HepG2 (cell line): Measurements from ENCODE around the gene RAB9A.

ENCODE experiments used
- ARHGAP35 ChIP-seq: sonication (generic); formaldehyde crosslinking; IDR thresholded peaks from 2 replicates; pipeline ENCODE4 v1.9.0; 2022; ENCODE audit warnings: mild to moderate bottlenecking, inconsistent platforms, moderate library complexity, missing genetic modification reagents, borderline replicate concordance
- ATF3 ChIP-seq: sonication (generic); formaldehyde crosslinking; IDR thresholded peaks from 2 replicates; pipeline ENCODE4 v1.4.0; 2020; ENCODE audit warnings: missing genetic modification reagents
- CTCF ChIP-seq: sonication (generic); formaldehyde crosslinking; IDR thresholded peaks from 2 replicates; pipeline ENCODE4 v1.5.0; 2020; ENCODE audit warnings: mild to moderate bottlenecking, missing genetic modification reagents, moderate library complexity
- HOMEZ ChIP-seq: IDR thresholded peaks from 2 replicates; pipeline ENCODE4 v1.6.1; 2016; ENCODE audit warnings: low read depth
- JUND ChIP-seq: sonication (generic); formaldehyde crosslinking; IDR thresholded peaks from 2 replicates; pipeline ENCODE4 v1.8.0; 2022; ENCODE audit warnings: mild to moderate bottlenecking, missing genetic modification reagents
- KDM1A ChIP-seq: IDR thresholded peaks from 2 replicates; pipeline ENCODE4 v1.6.1; 2016; ENCODE audit warnings: missing compliant biosample characterization
- NR3C1 ChIP-seq: sonication (generic); formaldehyde crosslinking; IDR thresholded peaks from 2 replicates; pipeline ENCODE4 v1.4.0; 2020; ENCODE audit warnings: missing genetic modification reagents
- ZNF232 ChIP-seq: sonication (generic); formaldehyde crosslinking; IDR thresholded peaks from 2 replicates; pipeline ENCODE4 v1.4.0; 2020; ENCODE audit warnings: missing genetic modification reagents, borderline replicate concordance
- ZNF607 ChIP-seq: sonication (generic); formaldehyde crosslinking; IDR thresholded peaks from 2 replicates; pipeline ENCODE4 v1.5.1; 2020; ENCODE audit warnings: missing genetic modification reagents, mild to moderate bottlenecking, borderline replicate concordance

GRCh38 chrX:13667919-13668318 lies 21.0 kb upstream of the RAB9A start:
- TF ChIP-seq CTCF (no peak), ZNF607 (no peak), ATF3 (CRISPR knock-in tag) (no peak), ZNF232 (CRISPR knock-in tag) (no peak), JUND (CRISPR knock-in tag) (no peak), ARHGAP35 (CRISPR knock-in tag) (no peak), NR3C1 (CRISPR knock-in tag) (no peak), HOMEZ (CRISPR knock-in tag) (no peak), KDM1A (CRISPR knock-in tag) (no peak)
